Measurements from ENCODE around the gene GRIK4.

The GRIK4 gene

DNA sequence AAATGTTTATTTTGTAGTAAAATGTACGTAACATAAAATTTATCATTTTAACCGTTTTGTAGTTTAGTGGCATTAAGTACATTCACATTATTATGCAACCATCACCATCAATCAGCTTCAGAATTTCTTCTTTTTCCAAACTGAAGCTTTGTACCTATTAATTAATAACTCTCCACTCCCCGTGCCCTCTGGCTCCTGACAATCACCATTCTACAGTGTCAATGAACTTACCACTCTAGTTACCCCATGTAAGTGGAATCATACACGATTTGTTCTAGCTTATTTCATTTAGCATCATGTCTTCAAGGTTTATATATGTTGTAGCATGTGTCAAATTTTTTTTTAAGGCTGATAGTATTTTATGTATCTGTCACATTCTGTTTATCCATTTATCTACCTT is 522.1 kb downstream of the GRIK4 start:
- DNase-seq = no peak

DNA sequence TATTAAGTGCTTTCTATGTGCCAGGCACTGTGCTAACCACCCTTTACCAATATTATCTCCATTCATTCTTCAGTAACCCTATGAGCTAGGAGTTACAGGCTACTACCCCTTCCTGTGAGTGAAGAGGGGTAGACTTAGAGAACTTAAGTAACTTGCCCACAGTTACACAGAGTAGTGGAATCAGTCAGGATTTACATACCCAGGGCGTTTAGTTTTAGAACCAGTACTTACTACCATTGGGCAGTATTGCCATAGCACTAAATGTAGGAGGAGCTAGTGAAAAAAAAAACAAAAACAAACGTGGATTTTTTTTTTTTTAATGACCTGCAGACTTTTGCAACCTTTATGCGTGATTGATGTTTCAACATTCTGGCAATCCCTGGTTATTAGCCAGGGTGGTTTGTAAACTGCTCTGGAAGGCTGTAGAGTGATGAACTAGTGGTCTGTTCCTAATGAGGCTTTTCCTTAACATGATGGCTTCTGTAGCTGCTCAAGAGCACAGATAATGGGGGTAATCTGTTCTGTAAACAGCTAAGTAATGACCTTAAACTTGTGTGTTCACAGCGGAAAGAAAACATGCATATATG is 523.7 kb downstream of the GRIK4 start:
- no peak for DNase-seq

DNA sequence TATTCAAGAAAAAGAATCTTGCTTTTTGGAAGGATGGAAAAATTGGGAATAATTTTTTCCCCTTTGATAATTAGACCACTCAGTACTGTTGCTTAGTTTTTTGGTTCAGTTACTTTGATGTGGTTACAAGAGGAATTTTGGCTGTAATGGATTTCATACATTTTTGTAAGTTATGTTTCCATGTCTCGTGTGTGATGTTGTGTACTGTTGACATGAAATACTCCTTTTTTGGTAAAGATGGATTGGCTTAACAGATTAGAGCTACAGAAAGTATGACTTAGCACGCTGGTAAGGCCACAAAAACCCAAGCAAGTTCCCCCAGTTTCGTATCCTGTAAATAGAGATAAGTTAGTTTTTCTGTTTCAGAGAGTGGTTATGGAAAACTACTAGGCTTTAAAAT is 524.2 kb downstream of the GRIK4 start:
- no peak for DNase-seq

DNA sequence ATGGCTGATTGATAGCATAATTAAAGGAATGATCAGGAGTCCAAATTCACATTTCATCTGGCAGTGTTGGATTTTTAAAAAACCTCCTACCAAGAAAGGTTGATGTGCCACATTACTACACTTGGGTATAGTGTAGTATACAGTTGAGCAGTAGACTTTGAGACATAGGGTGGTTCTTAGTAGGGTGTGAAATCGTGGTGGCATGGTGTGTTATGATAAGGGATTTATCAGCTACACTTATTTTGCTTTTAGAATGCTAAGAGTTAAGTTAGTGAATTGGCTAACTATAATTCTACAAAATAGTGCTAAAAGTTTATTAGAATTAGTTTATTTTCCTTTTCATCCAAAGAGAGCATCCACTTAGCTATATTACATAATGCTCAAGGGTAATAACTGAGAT is 525.5 kb downstream of the GRIK4 start:
- DNase-seq = no peak
